Naive thymus-derived CD4-positive, alpha-beta T cell (primary cell): ENCODE data around the gene ZBTB40. TPM values are rescaled to one million over a fixed set of nuclear protein-coding genes. Genes with fewer than 3 reads are reported as not detected.

ENCODE experiments used
- ATAC-seq: fragments of 150-1000 bp; cut with Tn5 transposase; 2 replicates; pipeline ENCODE4 v1.10.0; 2021; ENCODE audit warnings: mild to moderate bottlenecking, moderate library complexity
- CTCF ChIA-PET: fragments of 350-600 bp; sonication (Branson Sonifier 250); formaldehyde crosslinking; loops from one replicate; lab custom pipeline; 2021; ENCODE audit warnings: antibody characterized with exemption; lab: Charles Lee
- POLR2A ChIA-PET: fragments of 350-600 bp; sonication (Branson Sonifier 250); formaldehyde crosslinking; loops from one replicate; lab custom pipeline; 2021; ENCODE audit warnings: antibody characterized with exemption, inconsistent platforms; lab: Charles Lee
- DNase-seq, 9 donors: peaks; one replicate each; pipeline versions ENCODE4 v3.0.0 to v3.0.0-alpha.2; 2020 to 2022; ENCODE audit warnings: mixed read lengths in 1 of 9
- H3K27ac ChIP-seq: one replicate; pipeline ENCODE4 v1.7.0; 2013; ENCODE audit warnings: mild to moderate bottlenecking, low read depth, low read length, moderate library complexity
- H3K27me3 ChIP-seq, 2 donors: one replicate each; pipeline ENCODE4 v1.7.0; 2013; ENCODE audit warnings: low read length in 2 of 2, mild to moderate bottlenecking in 2 of 2, moderate library complexity in 2 of 2; ENCODE audit not compliant: control insufficient read depth in 2 of 2, insufficient read depth in 2 of 2
- H3K36me3 ChIP-seq, 3 experiments: 1 replicate in 2 of 3; 2 replicates in 1 of 3; pipeline ENCODE4 v1.7.0; 2013; ENCODE audit warnings: low read length in 3 of 3, mild to moderate bottlenecking in 3 of 3, moderate library complexity in 1 of 3; ENCODE audit not compliant: insufficient read depth in 3 of 3, control insufficient read depth in 2 of 3
- H3K4me1 ChIP-seq, 2 donors: one replicate each; pipeline ENCODE4 v1.7.0; 2013; ENCODE audit warnings: low read length in 2 of 2, mild to moderate bottlenecking in 2 of 2, moderate library complexity in 1 of 2; ENCODE audit not compliant: control insufficient read depth in 2 of 2, insufficient read depth in 2 of 2
- H3K4me3 ChIP-seq: 2 replicates; pipeline ENCODE4 v1.7.0; 2013; ENCODE audit warnings: mild to moderate bottlenecking, low read length
- H3K9me3 ChIP-seq, 3 experiments: 1 replicate in 2 of 3; 2 replicates in 1 of 3; pipeline ENCODE4 v1.7.0; 2013; ENCODE audit warnings: low read length in 3 of 3; ENCODE audit not compliant: control insufficient read depth in 2 of 3
- H3K27ac Mint-ChIP-seq, 9 donors: one replicate each; pipeline ENCODE4 v1.8.0; 2020 to 2022; ENCODE audit warnings: mixed read lengths in 9 of 9, mild to moderate bottlenecking in 8 of 9, moderate library complexity in 5 of 9, inconsistent platforms in 2 of 9
- H3K27me3 Mint-ChIP-seq, 5 donors: one replicate each; pipeline ENCODE4 v1.8.0; 2021 to 2022; ENCODE audit warnings: mixed read lengths in 5 of 5, mild to moderate bottlenecking in 1 of 5
- H3K36me3 Mint-ChIP-seq, 5 donors: one replicate each; pipeline ENCODE4 v1.8.0; 2020 to 2022; ENCODE audit warnings: mixed read lengths in 5 of 5, mild to moderate bottlenecking in 3 of 5, inconsistent platforms in 1 of 5
- H3K4me1 Mint-ChIP-seq, 7 donors: one replicate each; pipeline ENCODE4 v1.8.0; 2020 to 2022; ENCODE audit warnings: mixed read lengths in 7 of 7, mild to moderate bottlenecking in 3 of 7, inconsistent platforms in 1 of 7
- H3K4me3 Mint-ChIP-seq, 10 donors: one replicate each; pipeline ENCODE4 v1.8.0; 2020 to 2022; ENCODE audit warnings: mild to moderate bottlenecking in 10 of 10, mixed read lengths in 10 of 10, moderate library complexity in 6 of 10, inconsistent platforms in 2 of 10
- H3K9me3 Mint-ChIP-seq, 11 donors: one replicate each; pipeline ENCODE4 v1.8.0; 2020 to 2022; ENCODE audit warnings: mixed read lengths in 11 of 11, mild to moderate bottlenecking in 4 of 11, inconsistent platforms in 1 of 11, moderate library complexity in 1 of 11
- intact Hi-C, 2 donors: fragments of 100-400 bp; cut with micrococcal nuclease; formaldehyde crosslinking; loops; one replicate each; pipeline ENCODE4 v1.15.1; 2023
- polyA plus RNA-seq, 2 donors: library from polyadenylated mRNA; unstranded; fragments of 300-500 nt; fragmentation: Illumina TruSeq; gene quantifications; one replicate each; pipeline ENCODE4 v1.2.3, GENCODE V29; 2021
- total RNA-seq, 6 experiments: library from RNA in 5 of 6; stranded (reverse) in 5 of 6; gene quantifications; 1 replicate in 5 of 6; 2 replicates in 1 of 6; pipeline ENCODE4 v1.2.3 and lab custom pipeline; 2021 to 2026

ZBTB40 gene
- total RNA-seq = 10 to 100 TPM; 23.1 to 60.6 (median 43.5) TPM
- 1 to 10 TPM; 5.7 to 6.2 TPM for polyA plus RNA-seq
- 293 reads per million, percentile 96 among the genes with 10 or more reads in this experiment for total RNA-seq (lab: John Stamatoyannopoulos, UW)

GRCh38 chr1:22451702-22452480 lies at the start of gene ZBTB40:
Gene ZBTB40 (plus strand): TSS chr1:22451851. CDS start chr1:22489949, 38,098 bp downstream.
- H3K4me3 ChIP-seq = peak within 1 kb of the TSS; percentile 83
- Mint-ChIP-seq H3K9me3 (peaks cover 0 to 5% (median 0%) of the 10 kb centered on the region in 11 donors), H3K36me3 (peaks cover 0 to 5% (median 3%) of the 10 kb centered on the region in 5 donors), H3K27ac (peak within 1 kb of the TSS; percentile 91 to 98 (median 95)), H3K4me3 (peak within 1 kb of the TSS; percentile 86 to 98 (median 92)), H3K27me3 (peaks cover 0 to 4% (median 0%) of the 10 kb centered on the region in 5 donors), H3K4me1 (peaks cover 11 to 52% (median 47%) of the 10 kb centered on the region in 7 donors)
- DNase-seq = peak; percentile 92 to 96 (median 94)
- H3K9me3 ChIP-seq = no peaks in the 10 kb centered on the region
- peaks cover 0 to 6% (median 0%) of the 10 kb centered on the region in 3 experiments for H3K36me3 ChIP-seq
- peak; percentile 98 for ATAC-seq
- H3K27me3 ChIP-seq = no peaks in the 10 kb centered on the region
- POLR2A ChIA-PET = interaction anchor here (0.6 kb wide), 1 partner anchor 956 kb away, joined by 4 read pairs; no protein-coding TSS in a partner anchor
- peak within 1 kb of the TSS; percentile 85 for H3K27ac ChIP-seq
- peaks cover 4 to 10% of the 10 kb centered on the region in 2 donors for H3K4me1 ChIP-seq
- intact Hi-C loops = loop anchor here (1.0 to 10.0 kb wide), 9 partner anchors 23 to 1790 kb away; partner anchors contain the start of genes HP1BP3 (in 2 of the 2), USP48 (in 2 of the 2), CDC42 (in 1 of the 2) and DDOST (in 1 of the 2)
- CTCF ChIA-PET = no interaction called here

- ATAC-seq = no peak
- H3K27me3 Mint-ChIP-seq = peaks cover 49 to 84% (median 63%) of the 10 kb centered on the region in 5 donors
- H3K27ac Mint-ChIP-seq = no peak overlapping the region
- no peaks in the 10 kb centered on the region for H3K36me3 Mint-ChIP-seq
- Histone ChIP-seq H3K4me1 (peaks cover 14 to 16% of the 10 kb centered on the region in 2 donors), H3K4me3 (no peak overlapping the region), H3K9me3 (no peaks in the 10 kb centered on the region), H3K36me3 (no peaks in the 10 kb centered on the region), H3K27me3 (peaks cover 0 to 6% of the 10 kb centered on the region in 2 donors), H3K27ac (no peak overlapping the region)
- no peak for DNase-seq
- H3K4me3 Mint-ChIP-seq = no peak overlapping the region
- H3K9me3 Mint-ChIP-seq = peaks cover 0 to 5% (median 0%) of the 10 kb centered on the region in 11 donors
- POLR2A ChIA-PET = no interaction called here
- CTCF ChIA-PET = no interaction called here
- H3K4me1 Mint-ChIP-seq = peaks cover 7 to 31% (median 19%) of the 10 kb centered on the region in 7 donors
- intact Hi-C loops = no loop called here
Observed at GRCh38 chr1:22402356-22403053, 49.1 kb upstream of the ZBTB40 start.

- Histone ChIP-seq H3K4me3 (no peak overlapping the region), H3K4me1 (no peaks in the 10 kb centered on the region), H3K27ac (no peak overlapping the region), H3K9me3 (no peaks in the 10 kb centered on the region), H3K36me3 (no peaks in the 10 kb centered on the region), H3K27me3 (no peaks in the 10 kb centered on the region)
- peaks cover 40 to 67% (median 55%) of the 10 kb centered on the region in 5 donors for H3K27me3 Mint-ChIP-seq
- CTCF ChIA-PET = no interaction called here
- DNase-seq = no peak
- intact Hi-C loops = no loop called here
- peaks cover 0 to 12% (median under 1%) of the 10 kb centered on the region in 7 donors for H3K4me1 Mint-ChIP-seq
- H3K36me3 Mint-ChIP-seq = peaks cover 0 to under 1% (median 0%) of the 10 kb centered on the region in 5 donors
- no peak overlapping the region for H3K27ac Mint-ChIP-seq
- no peak overlapping the region for H3K4me3 Mint-ChIP-seq
- H3K9me3 Mint-ChIP-seq = peaks cover 0 to 5% (median 0%) of the 10 kb centered on the region in 11 donors
- POLR2A ChIA-PET = no interaction called here
- no peak for ATAC-seq
Observed at GRCh38 chr1:22404486-22404885, 47.2 kb upstream of the ZBTB40 start.

GRCh38 chr1:22406722-22407495 lies 44.7 kb upstream of the ZBTB40 start:
- peaks cover 0 to 7% (median 0%) of the 10 kb centered on the region in 5 donors for H3K36me3 Mint-ChIP-seq
- H3K36me3 ChIP-seq = no peaks in the 10 kb centered on the region
- H3K27me3 Mint-ChIP-seq = peaks cover 22 to 45% (median 40%) of the 10 kb centered on the region in 5 donors
- H3K27ac ChIP-seq = no peak overlapping the region
- intact Hi-C loops = no loop called here
- H3K27me3 ChIP-seq = no peaks in the 10 kb centered on the region
- H3K4me3 ChIP-seq = no peak overlapping the region
- ChIA-PET CTCF (no interaction called here), POLR2A (no interaction called here)
- DNase-seq (no peak), ATAC-seq (no peak)
- H3K27ac Mint-ChIP-seq = no peak overlapping the region
- no peaks in the 10 kb centered on the region for H3K4me1 Mint-ChIP-seq
- no peaks in the 10 kb centered on the region for H3K9me3 ChIP-seq
- H3K4me3 Mint-ChIP-seq = no peak overlapping the region
- no peaks in the 10 kb centered on the region for H3K4me1 ChIP-seq
- H3K9me3 Mint-ChIP-seq = peaks cover 0 to 5% (median 0%) of the 10 kb centered on the region in 11 donors

- ATAC-seq (no peak), DNase-seq (no peak)
- Mint-ChIP-seq H3K4me3 (no peak overlapping the region), H3K4me1 (no peaks in the 10 kb centered on the region), H3K36me3 (peaks cover 0 to 7% (median 0%) of the 10 kb centered on the region in 5 donors), H3K27me3 (peaks cover 17 to 38% (median 33%) of the 10 kb centered on the region in 5 donors), H3K27ac (no peak overlapping the region), H3K9me3 (peaks cover 0 to 5% (median 0%) of the 10 kb centered on the region in 11 donors)
- intact Hi-C loops = no loop called here
- H3K27ac ChIP-seq = no peak overlapping the region
- H3K27me3 ChIP-seq = no peaks in the 10 kb centered on the region
- no peak overlapping the region for H3K4me3 ChIP-seq
- CTCF ChIA-PET = no interaction called here
- POLR2A ChIA-PET = no interaction called here
- H3K4me1 ChIP-seq = no peaks in the 10 kb centered on the region
- H3K9me3 ChIP-seq = no peaks in the 10 kb centered on the region
- H3K36me3 ChIP-seq = no peaks in the 10 kb centered on the region
Observed at GRCh38 chr1:22408230-22408629, 43.4 kb upstream of the ZBTB40 start.

- Mint-ChIP-seq H3K4me3 (no peak overlapping the region), H3K9me3 (peaks cover 0 to 5% (median 0%) of the 10 kb centered on the region in 11 donors), H3K4me1 (no peaks in the 10 kb centered on the region), H3K27me3 (peaks cover 5 to 26% (median 17%) of the 10 kb centered on the region in 5 donors), H3K36me3 (peaks cover 0 to 7% (median 0%) of the 10 kb centered on the region in 5 donors), H3K27ac (no peak overlapping the region)
- no peak overlapping the region for H3K27ac ChIP-seq
- H3K4me3 ChIP-seq = no peak overlapping the region
- intact Hi-C loops = no loop called here
- no peak for ATAC-seq
- no peak for DNase-seq
- H3K4me1 ChIP-seq = no peaks in the 10 kb centered on the region
- H3K9me3 ChIP-seq = no peaks in the 10 kb centered on the region
- CTCF ChIA-PET = no interaction called here
- H3K27me3 ChIP-seq = no peaks in the 10 kb centered on the region
- POLR2A ChIA-PET = no interaction called here
- no peaks in the 10 kb centered on the region for H3K36me3 ChIP-seq
Observed at GRCh38 chr1:22410401-22410800, 41.2 kb upstream of the ZBTB40 start.
